ENCODE data around the gene HIVEP3.

Gene HIVEP3

GRCh38 chr1:41766041-41766440 lies 152.7 kb downstream of the HIVEP3 start:
- no peak for DNase-seq (ENCODE audit: low read depth in 2 of 2, low spot score in 1 of 2)

DNA sequence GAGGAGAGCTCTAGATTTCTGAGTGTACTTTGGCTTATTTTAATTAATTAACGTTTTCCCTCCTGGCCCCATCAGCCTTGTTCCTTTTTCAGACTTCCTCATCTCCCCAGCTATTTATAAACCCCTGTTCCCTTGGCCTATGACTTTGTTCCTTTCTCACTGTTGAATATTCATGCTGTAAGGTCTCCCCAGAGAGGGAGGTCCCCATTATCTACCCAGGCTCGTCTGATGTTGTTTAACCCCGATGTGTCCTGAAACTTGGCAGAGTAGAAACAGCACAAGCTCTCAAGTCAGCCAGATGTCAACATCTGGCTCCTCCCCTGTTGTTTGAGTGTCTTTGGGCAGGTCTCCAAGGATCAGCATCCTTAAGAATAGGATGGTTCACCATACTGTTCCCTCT lies 153.6 kb downstream of the HIVEP3 start:
- no peak for DNase-seq (ENCODE audit: low read depth in 2 of 2, low spot score in 1 of 2)

DNA sequence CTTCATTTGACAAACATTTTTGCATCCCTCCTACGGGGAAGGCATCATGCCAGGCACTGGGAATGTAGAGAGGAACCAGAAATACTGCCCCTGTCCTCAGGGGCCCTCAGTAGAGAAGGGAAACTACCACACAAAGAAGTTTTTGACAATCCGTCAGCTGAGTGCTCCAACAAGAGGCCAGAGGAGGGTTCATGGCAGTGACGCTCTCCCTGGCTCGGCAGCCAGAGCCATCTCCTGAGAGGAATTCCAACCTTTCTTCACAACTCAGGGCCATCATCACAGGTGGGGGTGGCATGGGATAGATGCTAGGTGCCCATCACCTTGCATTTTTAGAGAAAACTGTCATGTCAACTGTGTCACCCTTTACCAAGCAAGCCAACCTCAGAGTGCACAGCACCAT lies 154.1 kb downstream of the HIVEP3 start:
- DNase-seq (ENCODE audit: low read depth in 2 of 2, low spot score in 1 of 2), result no peak

GRCh38 chr1:41762777-41763176 lies 155.9 kb downstream of the HIVEP3 start:
- DNase-seq (ENCODE audit: low read depth in 2 of 2, low spot score in 1 of 2), result no peak

DNA sequence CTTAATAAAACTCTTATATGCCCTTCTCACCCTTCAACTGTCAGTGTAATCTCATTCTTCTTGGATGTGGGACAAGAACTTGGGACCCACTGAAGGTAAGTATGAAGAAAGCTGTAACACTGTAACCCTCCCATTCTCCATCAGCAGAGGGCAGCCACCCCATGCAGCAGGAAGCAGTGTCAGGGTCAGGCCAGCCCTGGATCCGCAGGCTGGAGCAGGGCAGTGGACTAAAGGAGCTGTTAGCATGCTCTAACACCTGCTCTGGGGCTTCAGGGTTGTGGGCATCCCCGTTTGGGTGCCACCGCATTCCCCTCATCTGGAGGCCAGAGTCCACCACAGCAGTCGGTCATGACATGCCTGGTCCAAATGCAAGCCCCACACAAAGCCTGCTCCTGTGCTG lies 156.5 kb downstream of the HIVEP3 start:
- no peak for DNase-seq (ENCODE audit: low read depth in 2 of 2, low spot score in 1 of 2)

DNA sequence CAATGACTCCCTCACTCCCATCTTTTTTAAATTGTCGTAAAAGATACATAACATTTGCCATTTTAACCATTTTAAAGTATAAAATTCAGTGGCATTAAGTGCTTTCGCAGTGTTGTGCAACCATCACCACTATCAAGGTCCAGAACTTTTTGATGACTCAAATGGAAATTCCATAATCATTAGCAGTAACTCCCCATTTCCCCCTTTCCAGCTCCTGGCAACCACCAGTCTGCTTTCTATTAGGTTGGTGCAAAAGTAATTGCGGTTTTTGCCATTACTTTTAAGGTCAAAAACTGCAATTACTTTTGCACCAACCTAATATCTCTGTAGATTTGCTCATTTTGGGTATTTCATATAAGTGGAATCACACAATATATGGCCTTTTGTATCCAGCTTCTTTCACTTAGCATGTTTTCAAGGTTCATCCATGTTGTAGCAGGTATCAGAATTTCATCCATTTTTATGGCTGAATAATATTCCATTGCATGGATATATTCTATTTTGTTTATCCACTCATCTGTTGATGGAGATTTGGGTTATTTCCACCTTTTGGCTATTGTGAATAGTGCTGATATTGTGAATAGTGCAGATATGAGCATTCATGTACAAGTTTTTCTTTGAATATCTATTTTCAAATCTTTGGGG lies 159.7 kb downstream of the HIVEP3 start:
- no peak for DNase-seq (ENCODE audit: low read depth in 2 of 2, low spot score in 1 of 2)

GRCh38 chr1:41758500-41758899 lies 160.2 kb downstream of the HIVEP3 start:
- no peak for DNase-seq (ENCODE audit: low read depth in 2 of 2, low spot score in 1 of 2)

DNA sequence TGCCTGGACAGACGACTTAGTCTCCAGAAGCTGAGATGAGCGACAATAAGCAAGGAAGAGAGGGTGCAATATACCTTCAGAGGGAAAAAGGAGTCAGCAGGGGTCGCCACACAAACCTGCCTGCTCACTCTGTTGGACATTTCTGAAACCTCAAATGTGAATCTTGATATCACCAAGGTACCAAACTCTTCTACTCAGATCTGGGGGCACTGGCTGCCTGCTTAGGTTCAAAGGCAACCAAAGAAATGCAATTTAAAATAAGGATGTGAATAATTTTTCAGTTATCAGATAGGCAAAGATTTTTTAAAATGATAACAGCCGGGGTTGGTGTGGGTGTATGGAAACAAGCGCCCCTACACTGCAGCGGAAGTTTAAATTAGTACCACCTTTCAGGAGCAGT lies 164.2 kb downstream of the HIVEP3 start:
- DNase-seq (ENCODE audit: low read depth in 2 of 2, low spot score in 1 of 2), result no peak

DNA sequence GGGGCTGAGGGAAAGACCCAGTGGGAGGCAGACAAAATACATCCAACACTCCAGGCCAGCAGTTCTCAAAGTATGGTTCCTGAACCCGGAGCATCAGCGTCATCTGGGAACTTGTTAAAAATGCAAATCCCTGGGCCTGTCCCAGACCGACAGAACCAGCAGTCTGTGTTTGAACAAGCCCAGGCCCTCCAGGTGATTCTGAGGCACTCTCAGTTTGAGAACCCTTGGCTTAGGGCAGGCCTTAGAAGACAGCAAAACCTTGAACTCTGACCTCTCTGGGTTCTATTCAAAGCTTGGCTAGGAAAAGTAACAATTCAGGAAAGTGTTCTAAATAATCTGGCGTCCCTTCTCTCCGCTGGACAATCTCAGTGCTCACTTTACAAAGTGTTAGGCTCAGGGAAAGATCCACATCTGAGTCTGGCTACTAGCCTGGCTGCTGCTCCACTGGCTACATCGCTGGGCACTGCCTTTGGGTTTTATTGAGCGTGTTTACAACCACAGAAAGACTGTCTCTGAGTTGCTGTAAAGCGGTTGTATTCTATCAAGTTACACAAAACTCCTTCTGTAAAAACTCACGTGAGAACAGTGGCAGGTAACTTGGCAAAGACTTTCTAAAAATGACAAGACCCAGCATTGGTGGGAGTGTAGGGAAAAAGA lies 166.1 kb downstream of the HIVEP3 start:
- no peak for DNase-seq (ENCODE audit: low read depth in 2 of 2, low spot score in 1 of 2)

DNA sequence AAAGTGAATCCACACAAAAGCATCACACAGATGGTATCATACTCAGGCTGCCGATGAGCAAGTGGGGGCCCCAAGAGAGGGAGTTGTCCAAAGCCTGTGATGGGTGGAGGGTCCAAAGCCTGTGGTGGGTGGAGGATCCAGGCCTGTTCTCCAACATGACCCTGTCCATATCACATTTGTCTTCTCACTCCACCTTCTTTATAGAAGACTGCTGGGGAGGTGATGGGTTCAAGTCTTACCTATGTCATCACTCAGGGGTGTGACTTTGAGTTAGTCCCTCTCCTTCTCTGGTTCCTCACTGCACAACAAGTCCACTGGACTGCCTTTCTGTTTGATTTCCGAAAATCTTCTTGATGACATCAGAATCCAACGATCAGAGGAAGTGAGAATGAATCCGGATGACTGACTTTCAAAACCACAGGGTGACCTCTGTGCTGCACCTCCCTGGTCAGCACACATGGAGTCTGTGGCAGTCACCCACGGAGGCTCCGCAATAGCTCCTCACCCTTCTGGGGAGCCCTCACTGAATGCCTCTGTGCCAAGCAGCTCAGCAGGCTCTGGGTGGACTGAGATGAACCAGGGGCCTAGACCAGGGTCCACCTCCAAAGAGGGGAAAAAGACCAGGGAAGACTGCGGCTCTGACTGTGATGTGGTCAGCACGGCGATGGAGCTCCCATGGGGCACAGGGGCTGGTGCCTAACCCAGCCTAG lies 166.8 kb downstream of the HIVEP3 start:
- no peak for DNase-seq (ENCODE audit: low read depth in 2 of 2, low spot score in 1 of 2)

GRCh38 chr1:41749991-41750745 lies 168.6 kb downstream of the HIVEP3 start:
- no peak for DNase-seq (ENCODE audit: low read depth in 2 of 2, low spot score in 1 of 2)

DNA sequence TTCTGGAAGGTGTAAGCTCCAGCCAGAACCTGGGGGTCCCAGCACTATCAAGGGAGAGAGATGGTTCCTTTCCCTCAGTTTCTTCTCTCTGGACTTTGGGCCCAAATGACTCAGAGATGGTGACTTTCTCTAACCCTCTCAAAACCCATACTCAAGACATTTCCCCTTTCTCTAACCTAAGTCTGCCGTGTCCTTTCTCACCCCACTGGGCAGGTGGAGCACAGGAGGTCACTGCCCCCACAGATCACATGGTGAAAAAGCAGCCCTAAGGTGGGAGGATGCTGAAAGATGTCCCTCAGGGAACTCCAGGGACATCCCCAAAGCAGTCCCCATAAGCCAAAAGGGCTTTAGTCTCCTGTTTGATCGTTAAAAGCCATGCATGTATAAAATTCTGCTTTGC lies 173.7 kb downstream of the HIVEP3 start:
- no peak for DNase-seq (ENCODE audit: low read depth in 2 of 2, low spot score in 1 of 2)

DNA sequence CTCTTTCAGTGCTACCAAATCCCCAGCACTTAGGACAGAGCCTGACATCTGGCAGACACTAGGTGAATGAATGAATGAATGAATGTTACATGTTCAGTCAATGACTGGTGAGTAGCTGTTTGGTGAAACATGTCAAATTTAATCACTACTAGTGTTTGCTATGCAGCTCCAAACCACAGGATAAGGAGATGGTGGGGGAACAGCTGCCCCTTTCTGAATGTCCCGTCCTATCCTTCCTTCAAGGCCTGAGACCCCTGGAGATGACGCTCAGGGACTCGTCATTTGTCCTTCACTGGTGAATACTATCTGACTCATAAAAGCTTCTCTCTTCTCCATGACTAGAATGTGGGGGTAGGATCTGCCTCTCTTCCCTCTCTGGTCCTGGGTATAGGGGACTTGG lies 175.4 kb downstream of the HIVEP3 start:
- no peak for DNase-seq (ENCODE audit: low read depth in 2 of 2, low spot score in 1 of 2)

DNA sequence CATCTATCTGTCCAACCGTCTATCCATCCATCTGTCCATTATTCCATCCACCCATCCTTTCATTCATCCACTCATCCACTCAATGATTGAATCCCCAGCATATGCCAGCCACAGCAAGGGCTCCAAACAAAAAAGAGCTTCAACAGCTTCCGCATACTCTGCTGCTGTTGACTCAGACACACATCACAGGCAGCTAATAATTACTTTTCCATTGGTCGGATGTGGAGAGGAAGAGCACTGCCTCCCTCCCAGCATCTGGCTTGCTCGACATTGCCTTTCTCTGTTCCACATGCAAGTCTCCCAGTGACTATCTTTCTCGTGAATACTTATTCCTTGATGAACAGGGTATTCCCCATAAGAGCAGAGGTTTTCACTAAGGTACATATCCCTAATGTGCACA lies 176.5 kb downstream of the HIVEP3 start:
- no peak for DNase-seq (ENCODE audit: low read depth in 2 of 2, low spot score in 1 of 2)

DNA sequence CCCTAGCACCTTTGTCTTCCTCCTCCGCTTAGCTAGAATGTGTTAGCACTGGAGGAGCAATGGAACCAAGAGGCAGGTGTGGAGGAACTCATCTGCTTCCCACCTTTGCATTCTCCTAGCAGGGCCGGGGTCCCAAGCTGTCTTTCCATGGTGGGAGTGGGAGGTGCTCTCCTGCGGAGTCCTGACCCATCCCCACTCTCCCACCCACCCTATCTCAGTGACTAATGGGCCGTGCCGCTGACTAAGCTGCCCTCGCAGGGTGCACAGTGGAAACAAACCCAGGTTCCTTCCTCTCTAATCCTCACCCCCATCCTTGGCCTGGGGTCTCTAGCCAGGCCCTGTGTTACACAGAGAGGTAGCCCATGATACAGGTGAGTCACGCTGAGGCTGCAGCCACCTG lies 177.5 kb downstream of the HIVEP3 start:
- no peak for DNase-seq (ENCODE audit: low read depth in 2 of 2, low spot score in 1 of 2)

- no peak for DNase-seq (ENCODE audit: low read depth in 2 of 2, low spot score in 1 of 2)
These were observed 178.0 kb downstream of the HIVEP3 start for GRCh38 chr1:41740630-41741239.

- DNase-seq (ENCODE audit: low read depth in 2 of 2, low spot score in 1 of 2), result no peak
These were observed 178.7 kb downstream of the HIVEP3 start for GRCh38 chr1:41740058-41740457.

GRCh38 chr1:41739061-41739955 lies 179.4 kb downstream of the HIVEP3 start:
- peak in 1 of 2 donors; percentile 45 for DNase-seq (ENCODE audit: low read depth in 2 of 2, low spot score in 1 of 2)

- DNase-seq (ENCODE audit: low read depth in 2 of 2, low spot score in 1 of 2), result no peak
These were observed 180.2 kb downstream of the HIVEP3 start for GRCh38 chr1:41738475-41738874.

DNA sequence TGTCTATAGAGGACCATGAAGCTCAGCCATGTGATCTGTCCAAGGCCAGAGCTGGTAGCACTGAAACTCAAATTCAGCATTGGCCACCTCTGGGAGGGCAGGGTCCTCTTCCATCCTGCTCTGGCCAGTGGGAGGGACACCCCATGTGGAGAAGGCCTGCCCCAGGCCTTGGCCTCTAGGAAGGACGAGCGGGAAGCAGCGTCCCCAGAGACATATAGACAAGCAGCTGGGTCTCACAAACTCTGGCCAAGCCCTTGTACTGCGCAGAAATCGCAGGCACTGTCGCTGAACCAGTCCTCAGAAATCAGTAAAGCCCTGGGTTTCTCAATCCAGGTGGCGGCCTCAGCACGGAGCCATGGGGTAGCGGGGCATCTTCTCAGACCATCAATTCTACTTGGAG lies 180.7 kb downstream of the HIVEP3 start:
- no peak for DNase-seq (ENCODE audit: low read depth in 2 of 2, low spot score in 1 of 2)
